Neural progenitor cell (in vitro differentiated cells): ENCODE data around the gene SIAE.

Source experiments
- EZH2 ChIP-seq: fragments of 200-600 bp; sonication (generic); IDR thresholded peaks from 2 replicates; pipeline ENCODE4 v1.6.1; 2017; ENCODE audit warnings: antibody characterized with exemption, mild to moderate bottlenecking, moderate library complexity
- TF ChIP-seq, protein P1 (sequence below): fragments of 200-600 bp; sonication (generic); IDR thresholded peaks from 2 replicates; pipeline ENCODE4 v1.5.1; 2017; ENCODE audit warnings: antibody characterized with exemption, mild to moderate bottlenecking

- TF ChIP-seq, protein P1, sequence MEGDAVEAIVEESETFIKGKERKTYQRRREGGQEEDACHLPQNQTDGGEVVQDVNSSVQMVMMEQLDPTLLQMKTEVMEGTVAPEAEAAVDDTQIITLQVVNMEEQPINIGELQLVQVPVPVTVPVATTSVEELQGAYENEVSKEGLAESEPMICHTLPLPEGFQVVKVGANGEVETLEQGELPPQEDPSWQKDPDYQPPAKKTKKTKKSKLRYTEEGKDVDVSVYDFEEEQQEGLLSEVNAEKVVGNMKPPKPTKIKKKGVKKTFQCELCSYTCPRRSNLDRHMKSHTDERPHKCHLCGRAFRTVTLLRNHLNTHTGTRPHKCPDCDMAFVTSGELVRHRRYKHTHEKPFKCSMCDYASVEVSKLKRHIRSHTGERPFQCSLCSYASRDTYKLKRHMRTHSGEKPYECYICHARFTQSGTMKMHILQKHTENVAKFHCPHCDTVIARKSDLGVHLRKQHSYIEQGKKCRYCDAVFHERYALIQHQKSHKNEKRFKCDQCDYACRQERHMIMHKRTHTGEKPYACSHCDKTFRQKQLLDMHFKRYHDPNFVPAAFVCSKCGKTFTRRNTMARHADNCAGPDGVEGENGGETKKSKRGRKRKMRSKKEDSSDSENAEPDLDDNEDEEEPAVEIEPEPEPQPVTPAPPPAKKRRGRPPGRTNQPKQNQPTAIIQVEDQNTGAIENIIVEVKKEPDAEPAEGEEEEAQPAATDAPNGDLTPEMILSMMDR, result no peak
- no peak for TF ChIP-seq EZH2
Observed at GRCh38 chr11:124657904-124658303, 15.6 kb downstream of the SIAE start.
